GM18498 (cell line): Measurements from ENCODE around the gene FRMD5.

ENCODE experiments used
- ATAC-seq: cut with Tn5 transposase; IDR thresholded peaks from one replicate; pipeline ENCODE4 v1.9.1; 2021; ENCODE audit warnings: mild to moderate bottlenecking, moderate library complexity; ENCODE audit not compliant: unreplicated experiment

Gene FRMD5

GRCh38 chr15:44097552-44097951 lies 97.5 kb downstream of the FRMD5 start:
- ATAC-seq, result no peak

GRCh38 chr15:44096596-44096995 lies 98.5 kb downstream of the FRMD5 start:
- ATAC-seq, result no peak

GRCh38 chr15:44094781-44095180 lies 100.3 kb downstream of the FRMD5 start:
- ATAC-seq, result no peak

GRCh38 chr15:44093836-44094235 lies 101.2 kb downstream of the FRMD5 start:
- no peak for ATAC-seq

GRCh38 chr15:44092221-44092620 lies 102.8 kb downstream of the FRMD5 start:
- ATAC-seq, result no peak

GRCh38 chr15:44087578-44088465 lies 107.2 kb downstream of the FRMD5 start:
- ATAC-seq, result no peak

- no peak for ATAC-seq
Observed at GRCh38 chr15:44084770-44085169, 110.3 kb downstream of the FRMD5 start.

GRCh38 chr15:44084171-44084570 lies 110.9 kb downstream of the FRMD5 start:
- ATAC-seq, result no peak

- no peak for ATAC-seq
Observed at GRCh38 chr15:44082558-44083157, 112.4 kb downstream of the FRMD5 start.

- no peak for ATAC-seq
Observed at GRCh38 chr15:44081026-44082013, 113.8 kb downstream of the FRMD5 start.

GRCh38 chr15:44075535-44075934 lies 119.5 kb downstream of the FRMD5 start:
- ATAC-seq, result no peak

GRCh38 chr15:44069489-44069888 lies 125.6 kb downstream of the FRMD5 start:
- ATAC-seq, result no peak

- ATAC-seq, result no peak
Observed at GRCh38 chr15:44068347-44068746, 126.7 kb downstream of the FRMD5 start.

GRCh38 chr15:44066211-44066827 lies 128.8 kb downstream of the FRMD5 start:
- no peak for ATAC-seq

- no peak for ATAC-seq
Observed at GRCh38 chr15:44064706-44065105, 130.4 kb downstream of the FRMD5 start.

GRCh38 chr15:44058126-44058525 lies 136.9 kb downstream of the FRMD5 start:
- ATAC-seq, result no peak

GRCh38 chr15:44045661-44046060 lies 149.4 kb downstream of the FRMD5 start:
- ATAC-seq, result no peak

GRCh38 chr15:44045217-44045616 lies 149.9 kb downstream of the FRMD5 start:
- ATAC-seq, result no peak

- no peak for ATAC-seq
Observed at GRCh38 chr15:44038755-44039191, 156.3 kb downstream of the FRMD5 start.

- ATAC-seq, result no peak
Observed at GRCh38 chr15:44035781-44036699, 159.0 kb downstream of the FRMD5 start.
